ENCODE results near the gene PRSS23.
A peak's percentile ranks its signal among the peaks of the same experiment; 100 is the strongest.
"Not testable (repeated sequence)": the region's sequence is repeated elsewhere in the genome, so short reads cannot be mapped to it uniquely, and the experiment has no call there.

PRSS23 gene

DNA sequence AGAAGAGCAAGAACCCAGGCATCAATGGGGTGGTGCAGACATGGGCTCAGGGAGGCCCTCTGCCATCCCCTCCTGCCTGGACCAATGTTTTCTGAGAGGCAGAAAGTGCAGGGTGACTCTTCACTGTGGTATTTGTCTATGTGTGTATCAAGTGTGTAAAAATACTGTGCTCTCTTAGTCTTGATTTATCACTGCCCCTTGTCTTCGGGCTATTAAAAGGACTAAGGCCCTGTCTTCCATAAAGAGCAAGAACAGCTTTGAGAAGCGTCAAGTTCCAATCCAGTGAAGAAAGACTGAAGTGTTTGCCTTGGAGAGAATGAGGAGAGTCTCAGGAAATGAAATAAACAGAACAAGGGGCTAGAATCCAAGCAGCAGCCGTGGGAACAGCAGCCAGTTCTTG lies 14.4 kb downstream of the PRSS23 start:
- no peak for DNase-seq (ENCODE audit: low read depth, low spot score)

DNA sequence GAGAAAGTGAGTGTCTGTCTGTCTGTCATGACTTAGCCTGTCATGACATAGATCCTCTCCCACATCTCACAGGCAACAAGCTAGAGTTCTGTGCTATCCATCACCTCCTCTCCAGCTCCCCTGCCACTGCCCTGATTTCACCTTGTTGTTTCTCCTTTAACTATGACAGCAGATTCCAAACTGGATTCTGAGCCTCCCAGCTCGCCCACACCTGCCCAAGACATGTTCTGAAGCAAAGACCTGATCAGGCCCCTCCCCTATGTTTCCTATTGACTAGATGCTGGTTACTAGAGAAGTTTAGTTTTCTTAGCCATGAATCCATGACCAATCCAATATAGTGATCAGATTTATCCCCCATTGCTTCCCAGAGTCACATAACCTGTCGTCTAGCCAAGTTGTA lies 15.4 kb downstream of the PRSS23 start:
- no peak for DNase-seq (ENCODE audit: low read depth, low spot score)

DNA sequence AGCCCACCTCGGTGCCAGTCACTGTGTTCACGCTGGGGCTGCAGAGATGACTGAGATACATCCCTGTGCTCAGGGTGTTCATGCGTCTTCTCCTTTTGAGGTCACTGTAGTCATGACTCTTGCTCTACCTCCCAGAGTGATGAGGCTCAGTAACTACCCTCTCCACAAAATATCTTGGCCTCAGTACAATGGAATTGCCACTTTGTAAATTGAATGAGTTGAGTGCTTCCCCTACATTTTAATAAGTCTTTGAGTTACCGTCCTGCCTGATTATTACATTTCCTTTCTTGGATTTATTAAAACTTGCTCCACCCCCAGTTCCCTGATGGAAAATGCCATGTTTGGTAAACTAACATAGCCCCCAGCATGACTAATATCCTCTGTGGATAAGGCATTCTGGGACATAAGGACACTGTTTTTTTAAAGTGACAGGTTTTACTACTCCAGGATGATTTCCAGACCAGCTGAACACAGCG lies 15.9 kb downstream of the PRSS23 start:
- no peak for DNase-seq (ENCODE audit: low read depth, low spot score)

DNA sequence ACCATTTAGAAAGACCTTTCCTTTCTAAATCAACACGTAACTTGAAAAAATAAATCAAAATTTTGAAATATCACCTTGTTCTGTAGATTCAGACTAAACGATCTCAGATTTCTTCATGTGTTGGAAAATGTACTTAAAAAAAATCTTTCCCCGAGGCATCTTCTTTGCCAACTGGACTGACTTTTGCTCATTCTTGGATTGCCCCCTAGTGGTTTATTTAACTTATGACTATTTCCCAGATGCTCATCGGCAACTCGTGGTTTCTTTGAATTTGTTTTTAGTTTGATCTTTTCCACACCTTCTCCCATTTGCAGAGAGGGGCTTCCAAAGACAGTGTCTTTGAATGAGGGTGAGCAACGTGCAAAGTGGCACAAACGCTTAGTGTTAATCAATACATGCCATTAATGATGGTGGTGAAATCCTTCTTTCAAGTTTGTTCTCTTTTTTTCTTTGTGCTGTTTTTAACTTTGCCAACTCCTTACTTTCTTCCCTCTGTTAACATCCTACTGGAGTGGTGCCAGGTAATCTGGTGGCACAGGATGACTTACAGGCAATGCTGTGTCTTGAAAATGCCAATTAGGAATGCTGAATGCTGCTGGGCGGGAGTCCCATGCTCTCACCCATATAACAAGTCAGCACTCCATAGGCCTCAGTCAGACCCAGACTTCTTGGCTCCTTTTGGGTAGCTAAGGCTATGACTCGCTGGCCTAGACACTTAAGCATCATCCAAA lies 18.3 kb downstream of the PRSS23 start:
- DNase-seq (ENCODE audit: low read depth, low spot score), result no peak

DNA sequence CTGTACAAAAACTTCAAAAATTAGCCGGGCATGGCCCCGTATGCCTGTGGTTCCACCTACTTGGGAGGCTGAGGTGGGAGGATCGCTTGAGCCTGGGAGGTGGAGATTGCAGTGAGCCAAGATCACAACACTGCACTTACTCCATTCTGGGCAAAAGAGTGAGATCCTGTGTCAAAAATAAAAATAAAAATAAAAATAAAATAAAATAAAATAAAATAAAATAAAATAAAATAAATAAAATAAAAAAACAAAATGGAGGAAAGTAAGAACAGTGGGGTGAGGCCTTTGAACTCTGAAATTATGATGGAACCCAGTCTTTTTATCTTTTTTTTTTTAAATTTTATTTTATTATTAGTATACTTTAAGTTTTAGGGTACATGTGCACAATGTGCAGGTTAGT lies 23.8 kb downstream of the PRSS23 start:
- DNase-seq (ENCODE audit: low read depth, low spot score), result not testable (repeated sequence)

DNA sequence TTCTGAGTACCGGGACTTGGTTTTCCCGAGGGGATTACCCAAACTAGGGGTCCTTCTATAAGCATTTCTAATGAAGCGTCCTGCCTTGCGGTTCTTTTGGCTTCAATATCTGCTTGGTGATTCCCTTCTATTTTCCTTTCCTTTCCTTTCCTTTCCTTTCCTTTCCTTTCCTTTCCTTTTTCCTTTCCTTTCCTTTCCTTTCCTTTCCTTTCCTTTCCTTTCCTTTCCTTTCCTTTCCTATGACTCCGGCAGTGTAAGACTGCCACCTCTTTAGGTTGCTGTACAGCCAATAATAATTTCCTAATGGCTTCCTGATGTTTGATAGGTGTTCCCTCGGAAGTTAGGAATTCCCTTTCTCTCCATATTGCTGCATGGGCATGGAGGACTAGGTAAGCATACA lies 34.0 kb downstream of the PRSS23 start:
- not testable (repeated sequence) for DNase-seq (ENCODE audit: low read depth, low spot score)

DNA sequence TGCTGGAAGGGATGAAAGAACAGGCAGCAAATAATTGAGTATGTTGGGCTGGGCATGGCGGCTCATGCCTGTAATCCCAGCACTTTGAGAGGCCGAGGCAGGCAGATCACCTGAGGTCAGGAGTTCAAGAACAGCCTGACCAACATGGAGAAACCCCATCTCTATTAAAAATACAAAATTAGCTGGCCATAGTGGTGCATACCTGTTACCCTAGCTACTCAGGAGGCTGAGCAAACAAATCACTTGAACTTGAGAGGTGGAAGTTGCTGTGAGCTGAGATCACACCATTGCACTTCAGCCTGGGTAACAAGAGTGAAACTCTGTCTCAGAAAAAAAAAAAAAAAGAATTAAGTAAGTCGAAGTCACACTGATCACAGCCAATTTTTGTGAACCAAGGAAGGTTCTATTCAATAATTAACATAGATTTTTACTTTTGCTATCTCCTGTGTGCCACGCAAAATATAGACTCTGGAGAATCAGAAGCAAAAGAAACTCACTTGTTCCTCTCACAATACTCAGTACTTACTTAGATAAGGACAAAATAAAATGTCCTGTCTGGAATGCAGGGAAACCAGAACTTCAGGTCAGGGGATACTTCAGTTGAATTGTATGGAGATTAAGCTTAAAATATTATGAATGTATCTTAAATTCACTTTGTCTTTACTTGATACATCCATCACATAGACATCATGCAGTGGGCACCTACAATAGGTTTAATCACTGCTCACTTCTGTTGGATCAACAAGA lies 44.6 kb downstream of the PRSS23 start:
- DNase-seq (ENCODE audit: low read depth, low spot score), result not testable (repeated sequence)

DNA sequence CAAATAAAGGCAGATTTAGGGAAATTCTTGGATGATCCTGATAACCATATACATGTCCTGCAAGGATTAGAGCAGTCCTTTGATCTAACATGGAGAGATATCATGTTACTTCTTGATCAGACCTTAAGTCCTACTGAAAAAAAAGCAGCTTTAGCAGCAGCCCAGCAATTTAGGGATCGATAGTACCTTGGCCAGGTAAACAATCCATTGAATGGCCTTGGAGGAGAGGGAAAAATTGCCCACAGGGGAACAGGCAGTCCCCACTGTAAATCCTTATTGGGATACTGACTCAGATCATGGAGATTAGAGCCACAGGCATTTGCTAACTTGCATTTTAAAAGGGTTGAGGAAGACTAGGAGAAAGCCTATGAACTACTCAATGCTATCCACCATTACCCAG lies 47.8 kb downstream of the PRSS23 start:
- DNase-seq (ENCODE audit: low read depth, low spot score), result peak; percentile 14

DNA sequence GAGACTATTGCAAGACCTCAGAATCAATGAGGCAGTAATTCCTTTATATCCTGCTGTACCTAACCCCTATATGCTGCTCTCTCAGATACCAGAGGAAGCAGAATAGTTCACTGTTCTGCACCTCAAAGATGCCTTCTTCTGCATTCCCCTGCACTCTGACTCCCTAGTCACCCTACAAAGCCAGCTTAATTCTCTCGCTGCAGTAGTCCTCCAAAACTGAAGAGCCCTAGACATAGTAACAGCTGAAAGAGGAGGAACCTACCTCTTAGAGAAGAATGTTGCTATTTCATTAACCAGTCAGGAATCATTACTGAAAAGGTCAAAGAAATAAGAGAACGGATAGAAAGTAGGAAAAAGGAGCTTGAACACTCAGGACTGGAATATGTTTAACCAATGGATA lies 49.3 kb downstream of the PRSS23 start:
- no peak for DNase-seq (ENCODE audit: low read depth, low spot score)
